Measurements from ENCODE around the gene PAOX. TPM values are rescaled to one million over a fixed set of nuclear protein-coding genes. Genes with fewer than 3 reads are reported as not detected.

PAOX gene
- total and polyA plus RNA-seq, 2 donors (not counting 1 experiment from before 2014, with no cell fraction given), result 21.1 to 24.9 TPM

DNA sequence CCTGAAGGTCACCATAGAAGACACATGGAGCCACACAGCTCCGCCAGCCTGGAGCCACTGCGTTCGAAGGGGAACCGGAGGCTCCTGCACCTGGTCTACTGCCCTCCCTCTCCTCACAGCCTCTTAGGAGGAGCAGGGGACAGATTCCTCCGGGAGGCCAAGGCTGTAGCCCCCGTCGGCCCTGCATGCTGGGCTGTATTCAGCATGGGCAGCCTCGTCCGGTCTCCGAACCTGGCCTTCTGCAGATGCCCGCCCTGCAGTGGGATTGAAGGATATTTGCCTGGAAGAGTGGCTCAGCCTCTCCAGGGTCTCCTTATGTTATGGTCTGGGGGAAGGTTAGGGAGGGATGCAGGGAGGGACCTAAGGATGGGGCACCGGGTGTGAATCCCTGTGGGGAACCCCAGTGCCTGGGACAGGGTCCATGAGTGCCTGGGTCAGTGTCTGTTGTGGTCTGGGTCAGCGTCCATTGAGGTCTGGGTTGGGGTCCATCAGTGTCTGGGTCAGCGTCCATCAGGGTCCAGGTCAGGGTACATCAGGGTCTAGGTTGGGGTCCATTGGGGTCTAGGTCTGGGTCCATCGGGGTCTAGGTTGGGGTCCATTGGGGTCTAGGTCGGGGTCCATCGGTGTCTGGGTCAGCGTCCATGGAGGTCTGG lies 61.7 kb downstream of the PAOX start:
- no peak overlapping the region for H3K4me3 ChIP-seq (ENCODE audit: control extremely low read depth in 1 of 5, extremely low read depth in 1 of 5, insufficient read depth in 1 of 5, low read depth in 2 of 5, low read length in 4 of 5)
- no peak overlapping the region for H2AFZ ChIP-seq (ENCODE audit: insufficient read depth, low read depth, low read length, poor library complexity, severe bottlenecking)
- H4K20me1 ChIP-seq (ENCODE audit: control insufficient read depth, insufficient read depth, low read length, poor library complexity, severe bottlenecking), result no peaks in the 10 kb centered on the region
- TF ChIP-seq, protein P1, sequence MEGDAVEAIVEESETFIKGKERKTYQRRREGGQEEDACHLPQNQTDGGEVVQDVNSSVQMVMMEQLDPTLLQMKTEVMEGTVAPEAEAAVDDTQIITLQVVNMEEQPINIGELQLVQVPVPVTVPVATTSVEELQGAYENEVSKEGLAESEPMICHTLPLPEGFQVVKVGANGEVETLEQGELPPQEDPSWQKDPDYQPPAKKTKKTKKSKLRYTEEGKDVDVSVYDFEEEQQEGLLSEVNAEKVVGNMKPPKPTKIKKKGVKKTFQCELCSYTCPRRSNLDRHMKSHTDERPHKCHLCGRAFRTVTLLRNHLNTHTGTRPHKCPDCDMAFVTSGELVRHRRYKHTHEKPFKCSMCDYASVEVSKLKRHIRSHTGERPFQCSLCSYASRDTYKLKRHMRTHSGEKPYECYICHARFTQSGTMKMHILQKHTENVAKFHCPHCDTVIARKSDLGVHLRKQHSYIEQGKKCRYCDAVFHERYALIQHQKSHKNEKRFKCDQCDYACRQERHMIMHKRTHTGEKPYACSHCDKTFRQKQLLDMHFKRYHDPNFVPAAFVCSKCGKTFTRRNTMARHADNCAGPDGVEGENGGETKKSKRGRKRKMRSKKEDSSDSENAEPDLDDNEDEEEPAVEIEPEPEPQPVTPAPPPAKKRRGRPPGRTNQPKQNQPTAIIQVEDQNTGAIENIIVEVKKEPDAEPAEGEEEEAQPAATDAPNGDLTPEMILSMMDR (IDR thresholded peaks at IDR 0.05), result no peak
- no peak for TF ChIP-seq EZH2 (IDR thresholded peaks at IDR 0.05; ENCODE audit: borderline replicate concordance, insufficient read depth, low read depth, low read length, poor library complexity, severe bottlenecking)
- ChIA-PET CTCF (no interaction called here), POLR2A (no interaction called here)
- H3K9ac ChIP-seq (ENCODE audit: low read length), result no peak overlapping the region
- ATAC-seq (ENCODE audit: low read depth), result no peak
- no peaks in the 10 kb centered on the region for H3K36me3 ChIP-seq (replicated peaks in 1 of 2; ENCODE audit: control extremely low read depth in 1 of 2, control insufficient read depth in 1 of 2, extremely low read depth in 1 of 2, insufficient read depth in 2 of 2, low read length in 1 of 2)
- H3K27me3 ChIP-seq (replicated peaks in 1 of 4; ENCODE audit: control extremely low read depth in 1 of 4, control insufficient read depth in 3 of 4, insufficient read depth in 4 of 4, low read length in 3 of 4), result peaks cover 0 to 2% (median 0%) of the 10 kb centered on the region in 4 experiments
- Mint-ChIP-seq H3K27me3 (peaks cover 5% of the 10 kb centered on the region), H3K9me3 (ENCODE audit: insufficient read depth) (no peaks in the 10 kb centered on the region), H3K27ac (no peak overlapping the region), H3K4me3 (no peak overlapping the region), H3K4me1 (peaks cover 5% of the 10 kb centered on the region)
- H3K27ac ChIP-seq (ENCODE audit: low read length in 2 of 2), result no peak overlapping the region
- H3K4me1 ChIP-seq (ENCODE audit: control insufficient read depth in 2 of 2, insufficient read depth in 2 of 2, low read length in 2 of 2), result peaks cover 0 to 7% of the 10 kb centered on the region in 2 donors
- H3K79me2 ChIP-seq (ENCODE audit: control insufficient read depth, insufficient read depth, low read length), result no peaks in the 10 kb centered on the region
- 95% methylated on average over 14 of the region's 18 CpGs for WGBS (ENCODE audit: insufficient coverage)
- H3K4me2 ChIP-seq (replicated peaks; ENCODE audit: low read depth, low read length, poor library complexity, severe bottlenecking), result no peak overlapping the region
- peaks cover 0 to 21% (median 0%) of the 10 kb centered on the region in 3 donors for H3K9me3 ChIP-seq (ENCODE audit: control extremely low read depth in 1 of 3, control insufficient read depth in 2 of 3, insufficient read depth in 1 of 3, low read length in 2 of 3)
- intact Hi-C loops (cut with micrococcal nuclease), result no loop called here
- no peak for DNase-seq

Small RNAs within 50 kb of the gene (small RNA-seq; reads per million reads assigned to genes)
- not detected for gene AL360181.4 (ENCODE audit: insufficient read length, low read depth, low replicate concordance)
- not detected for gene BANF1P2 (ENCODE audit: insufficient read length, low read depth, low replicate concordance)
- not detected for gene MIR3944 (ENCODE audit: insufficient read length, low read depth, low replicate concordance)

Other genes with a start within 250 kb of the PAOX start
- gene KNDC1, start 219.0 kb upstream of the PAOX start, total RNA-seq, result 0.17 TPM in 1 of 2 replicates, not detected in the other
- 0.45 and 0.46 TPM in 2 replicates for gene KNDC1, start 219.0 kb upstream of the PAOX start, polyA plus RNA-seq
- gene UTF1, start 149.0 kb upstream of the PAOX start, total RNA-seq, result 0.25 TPM in 1 of 2 replicates, not detected in the other
- gene UTF1, start 149.0 kb upstream of the PAOX start, polyA plus RNA-seq, result 0.10 and 0.35 TPM in 2 replicates
- not detected in 2 replicates for gene VENTX, start 141.4 kb upstream of the PAOX start, total RNA-seq
- gene VENTX, start 141.4 kb upstream of the PAOX start, polyA plus RNA-seq, result 0.82 and 1.8 TPM in 2 replicates
- gene ADAM8, start 102.4 kb upstream of the PAOX start, total RNA-seq, result 116 and 125 TPM in 2 replicates
- 196 and 228 TPM in 2 replicates for gene ADAM8, start 102.4 kb upstream of the PAOX start, polyA plus RNA-seq
- gene TUBGCP2, start 70.4 kb upstream of the PAOX start, total RNA-seq, result 86.1 and 90.3 TPM in 2 replicates
- 50.3 and 52.4 TPM in 2 replicates for gene TUBGCP2, start 70.4 kb upstream of the PAOX start, polyA plus RNA-seq
- gene ZNF511, start 70.3 kb upstream of the PAOX start, total RNA-seq, result 40.3 and 45.1 TPM in 2 replicates
- 30.5 and 30.7 TPM in 2 replicates for gene ZNF511, start 70.3 kb upstream of the PAOX start, polyA plus RNA-seq
- gene CALY, start 42.4 kb upstream of the PAOX start, total RNA-seq, result not detected in 2 replicates
- 0.21 and 0.72 TPM in 2 replicates for gene CALY, start 42.4 kb upstream of the PAOX start, polyA plus RNA-seq
- gene PRAP1, start 31.9 kb upstream of the PAOX start, total RNA-seq, result not detected in 2 replicates
- not detected in 2 replicates for gene PRAP1, start 31.9 kb upstream of the PAOX start, polyA plus RNA-seq
- gene FUOM, start 21.2 kb upstream of the PAOX start, total RNA-seq, result 20.7 and 23.8 TPM in 2 replicates
- 23.7 and 30.7 TPM in 2 replicates for gene FUOM, start 21.2 kb upstream of the PAOX start, polyA plus RNA-seq
- gene ECHS1, start 5.9 kb upstream of the PAOX start, total RNA-seq, result 27.5 and 29.5 TPM in 2 replicates
- 15.6 and 19.3 TPM in 2 replicates for gene ECHS1, start 5.9 kb upstream of the PAOX start, polyA plus RNA-seq
- 85.1 and 90.0 TPM in 2 replicates for gene MTG1, start 14.9 kb downstream of the PAOX start, total RNA-seq
- gene MTG1, start 14.9 kb downstream of the PAOX start, polyA plus RNA-seq, result 117 and 170 TPM in 2 replicates
- gene SPRN, start 45.4 kb downstream of the PAOX start, total RNA-seq, result not detected in 2 replicates
- not detected in 2 replicates for gene SPRN, start 45.4 kb downstream of the PAOX start, polyA plus RNA-seq
- 4.7 and 7.3 TPM in 2 replicates for gene SCART1, start 74.7 kb downstream of the PAOX start, total RNA-seq
- 3.0 and 4.1 TPM in 2 replicates for gene SCART1, start 74.7 kb downstream of the PAOX start, polyA plus RNA-seq
- gene CYP2E1, start 148.1 kb downstream of the PAOX start, total RNA-seq, result 1.3 and 2.1 TPM in 2 replicates
- gene CYP2E1, start 148.1 kb downstream of the PAOX start, polyA plus RNA-seq, result 1.1 and 1.7 TPM in 2 replicates
- gene SYCE1, start 186.3 kb downstream of the PAOX start, total RNA-seq, result not detected in 2 replicates
- gene SYCE1, start 186.3 kb downstream of the PAOX start, polyA plus RNA-seq, result 0.10 and 0.42 TPM in 2 replicates
- not detected in 2 replicates for gene FRG2B, start 247.5 kb downstream of the PAOX start, total RNA-seq
- gene FRG2B, start 247.5 kb downstream of the PAOX start, polyA plus RNA-seq, result not detected in 2 replicates